Effector memory CD4-positive, alpha-beta T cell (primary cell): ENCODE measurements around the gene MMP14.
"Not testable (repeated sequence)": the region's sequence is repeated elsewhere in the genome, so short reads cannot be mapped to it uniquely, and the experiment has no call there.

Source experiments
- DNase-seq, 3 donors: peaks; one replicate each; pipeline ENCODE4 v3.0.0-alpha.2; 2020
- H3K27ac ChIP-seq: 2 replicates; pipeline ENCODE4 v1.7.0; 2013; ENCODE audit warnings: mild to moderate bottlenecking, low read length, moderate library complexity; ENCODE audit not compliant: insufficient read depth, poor library complexity, severe bottlenecking
- H3K27me3 ChIP-seq: replicated peaks from 2 replicates; pipeline ENCODE4 v1.7.0; 2013; ENCODE audit warnings: mild to moderate bottlenecking, low read length; ENCODE audit not compliant: insufficient read depth, control insufficient read depth, poor library complexity, severe bottlenecking
- H3K36me3 ChIP-seq: 2 replicates; pipeline ENCODE4 v1.7.0; 2013; ENCODE audit warnings: mild to moderate bottlenecking, low read length, moderate library complexity; ENCODE audit not compliant: control insufficient read depth, insufficient read depth
- H3K4me1 ChIP-seq: 2 replicates; pipeline ENCODE4 v1.7.0; 2013; ENCODE audit warnings: low read length, mild to moderate bottlenecking; ENCODE audit not compliant: control insufficient read depth, insufficient read depth, poor library complexity, severe bottlenecking
- H3K4me3 ChIP-seq: 2 replicates; pipeline ENCODE4 v1.7.0; 2013; ENCODE audit warnings: low read length, low read depth, mild to moderate bottlenecking; ENCODE audit not compliant: insufficient read depth, poor library complexity, severe bottlenecking
- H3K9me3 ChIP-seq: 2 replicates; pipeline ENCODE4 v1.7.0; 2013; ENCODE audit warnings: mild to moderate bottlenecking, low read length, moderate library complexity; ENCODE audit not compliant: control insufficient read depth

MMP14 gene

GRCh38 chr14:22829076-22829660 lies 7.2 kb upstream of the MMP14 start:
- DNase-seq, H3K36me3 ChIP-seq: not testable (repeated sequence)
- peak overlapping the region; percentile 95 for H3K4me3 ChIP-seq

GRCh38 chr14:22829661-22830442 lies 6.5 kb upstream of the MMP14 start, which contains the start of gene MRPL52:
Gene MRPL52, plus strand, starts transcription at chr14:22829887. Its CDS starts 26 bp downstream, at chr14:22829913.
- Histone ChIP-seq H3K4me3 (peak within 1 kb of the TSS; percentile 95), H3K4me1 (peaks cover 13% of the 10 kb centered on the region), H3K27me3 (no peaks in the 10 kb centered on the region), H3K27ac (peak within 1 kb of the TSS; percentile 89), H3K9me3 (no peaks in the 10 kb centered on the region), H3K36me3 (peaks cover 11% of the 10 kb centered on the region)
- peak; percentile 78 to 83 (median 79) for DNase-seq

More at GRCh38 chr14:22829076-22829660, 7.2 kb upstream of the MMP14 start:
- not testable (repeated sequence) for H3K27me3 ChIP-seq, H3K9me3 ChIP-seq
- Histone ChIP-seq H3K27ac (peak overlapping the region; percentile 89), H3K4me1 (peaks cover 13% of the 10 kb centered on the region)

- H3K4me3 ChIP-seq = peak overlapping the region; percentile 95
- H3K36me3 ChIP-seq = peaks cover 17% of the 10 kb centered on the region
- H3K27ac ChIP-seq = peak overlapping the region; percentile 89
- peaks cover 13% of the 10 kb centered on the region for H3K4me1 ChIP-seq
- no peaks in the 10 kb centered on the region for H3K9me3 ChIP-seq
- DNase-seq = no peak
- no peaks in the 10 kb centered on the region for H3K27me3 ChIP-seq
These were observed 5.9 kb upstream of the MMP14 start for GRCh38 chr14:22830443-22831010.

GRCh38 chr14:22835505-22835904 lies 880 bp upstream of the MMP14 start:
- Histone ChIP-seq H3K27ac (no peak overlapping the region), H3K36me3 (peaks cover 18% of the 10 kb centered on the region), H3K4me1 (peaks cover 10% of the 10 kb centered on the region), H3K4me3 (no peak overlapping the region), H3K9me3 (no peaks in the 10 kb centered on the region), H3K27me3 (peaks cover 19% of the 10 kb centered on the region)
- DNase-seq = no peak

GRCh38 chr14:22837114-22837749 lies 847 bp downstream of the MMP14 start:
- Histone ChIP-seq H3K36me3 (peaks cover 14% of the 10 kb centered on the region), H3K27ac (no peak overlapping the region), H3K9me3 (no peaks in the 10 kb centered on the region), H3K27me3 (peaks cover 19% of the 10 kb centered on the region), H3K4me1 (peaks cover 6% of the 10 kb centered on the region), H3K4me3 (peak overlapping the region; percentile 42)
- DNase-seq = no peak

GRCh38 chr14:22837750-22838538 lies 1.6 kb downstream of the MMP14 start:
- H3K36me3 ChIP-seq = peaks cover 14% of the 10 kb centered on the region
- no peak for DNase-seq
- no peak overlapping the region for H3K27ac ChIP-seq
- H3K27me3 ChIP-seq = peaks cover 19% of the 10 kb centered on the region
- H3K9me3 ChIP-seq = no peaks in the 10 kb centered on the region
- peaks cover 6% of the 10 kb centered on the region for H3K4me1 ChIP-seq
- H3K4me3 ChIP-seq = no peak overlapping the region

GRCh38 chr14:22838631-22839041 lies 2.3 kb downstream of the MMP14 start:
- H3K9me3 ChIP-seq = no peaks in the 10 kb centered on the region
- H3K36me3 ChIP-seq = peaks cover 14% of the 10 kb centered on the region
- H3K4me1 ChIP-seq = peaks cover 6% of the 10 kb centered on the region
- peaks cover 19% of the 10 kb centered on the region for H3K27me3 ChIP-seq
- H3K4me3 ChIP-seq = no peak overlapping the region
- no peak for DNase-seq
- no peak overlapping the region for H3K27ac ChIP-seq

GRCh38 chr14:22839159-22839779 lies 2.9 kb downstream of the MMP14 start:
- peaks cover 6% of the 10 kb centered on the region for H3K4me1 ChIP-seq
- no peaks in the 10 kb centered on the region for H3K9me3 ChIP-seq
- no peak for DNase-seq
- H3K4me3 ChIP-seq = no peak overlapping the region
- peaks cover 19% of the 10 kb centered on the region for H3K27me3 ChIP-seq
- H3K36me3 ChIP-seq = peaks cover 8% of the 10 kb centered on the region
- no peak overlapping the region for H3K27ac ChIP-seq

- Histone ChIP-seq H3K27ac (no peak overlapping the region), H3K9me3 (no peaks in the 10 kb centered on the region), H3K27me3 (peaks cover 19% of the 10 kb centered on the region), H3K36me3 (no peaks in the 10 kb centered on the region), H3K4me3 (no peak overlapping the region), H3K4me1 (peaks cover 6% of the 10 kb centered on the region)
- DNase-seq = no peak
These were observed 4.9 kb downstream of the MMP14 start for GRCh38 chr14:22841311-22841710.
